Skeletal muscle tissue (tissue), 5 donors: ENCODE measurements around the gene TMEM59. TPM values are rescaled to one million over a fixed set of nuclear protein-coding genes. Genes with fewer than 3 reads are reported as not detected.

Experiments
- H3K27ac ChIP-seq: one replicate; pipeline ENCODE4 v1.7.0; 2013; ENCODE audit warnings: mild to moderate bottlenecking, low read depth, low read length, inconsistent platforms
- H3K27me3 ChIP-seq, 3 donors: one replicate each; pipeline ENCODE4 v1.7.0; 2013; ENCODE audit warnings: low read length in 3 of 3; ENCODE audit not compliant: control insufficient read depth in 3 of 3, insufficient read depth in 3 of 3
- H3K36me3 ChIP-seq, 3 donors: one replicate each; pipeline ENCODE4 v1.7.0; 2013; ENCODE audit warnings: low read length in 3 of 3; ENCODE audit not compliant: control insufficient read depth in 3 of 3, insufficient read depth in 3 of 3
- H3K4me1 ChIP-seq, 3 donors: one replicate each; pipeline ENCODE4 v1.7.0; 2013; ENCODE audit warnings: low read length in 3 of 3, mild to moderate bottlenecking in 3 of 3; ENCODE audit not compliant: control insufficient read depth in 3 of 3, insufficient read depth in 3 of 3
- H3K4me3 ChIP-seq, 3 donors: one replicate each; pipeline ENCODE4 v1.7.0; 2013; ENCODE audit warnings: low read length in 3 of 3
- H3K9ac ChIP-seq, 3 donors: one replicate each; pipeline ENCODE4 v1.7.0; 2013; ENCODE audit warnings: low read length in 3 of 3, mild to moderate bottlenecking in 3 of 3, moderate library complexity in 2 of 3, low read depth in 1 of 3
- H3K9me3 ChIP-seq, 3 donors: one replicate each; pipeline ENCODE4 v1.7.0; 2013; ENCODE audit warnings: low read length in 3 of 3; ENCODE audit not compliant: control insufficient read depth in 3 of 3
- small RNA-seq: library from RNA; depleted of rRNA; stranded (forward); fragments of <200 nt; gene quantifications from one replicate; pipeline ENCODE3, GENCODE V24; 2014
- total RNA-seq: library from RNA; depleted of rRNA; stranded (reverse); fragments of >200 nt; gene quantifications from one replicate; pipeline ENCODE4 v1.2.3, GENCODE V29; 2014
- donor health status: Osteomylitis.

Gene TMEM59
- total RNA-seq, 1 donor from 2014 or later: 81.4 TPM

- peaks cover 0 to 9% (median 4%) of the 10 kb centered on the region in 3 donors for H3K4me1 ChIP-seq
- no peak overlapping the region for H3K27ac ChIP-seq
- no peaks in the 10 kb centered on the region for H3K9me3 ChIP-seq
- no peak overlapping the region for H3K4me3 ChIP-seq
- H3K36me3 ChIP-seq: no peaks in the 10 kb centered on the region
- no peak overlapping the region for H3K9ac ChIP-seq
- H3K27me3 ChIP-seq: no peaks in the 10 kb centered on the region
Observed at GRCh38 chr1:53986458-53986857, 66.5 kb downstream of the TMEM59 start.

GRCh38 chr1:53984726-53985125, 68.3 kb downstream of the TMEM59 start:
- Histone ChIP-seq H3K4me1 (peaks cover 0 to 9% (median 4%) of the 10 kb centered on the region in 3 donors), H3K9me3 (no peaks in the 10 kb centered on the region), H3K36me3 (no peaks in the 10 kb centered on the region), H3K9ac (no peak overlapping the region), H3K27me3 (no peaks in the 10 kb centered on the region), H3K4me3 (no peak overlapping the region), H3K27ac (no peak overlapping the region)

GRCh38 chr1:53982763-53983104, 70.3 kb downstream of the TMEM59 start:
- Histone ChIP-seq H3K9me3 (no peaks in the 10 kb centered on the region), H3K9ac (peak overlapping the region in 1 of 3 donors; percentile 54), H3K27me3 (no peaks in the 10 kb centered on the region), H3K27ac (no peak overlapping the region), H3K4me1 (peaks cover 0 to 9% (median 4%) of the 10 kb centered on the region in 3 donors), H3K36me3 (no peaks in the 10 kb centered on the region), H3K4me3 (peak overlapping the region; percentile 22 to 63 (median 58))

- peak overlapping the region; percentile 22 to 63 (median 58) for H3K4me3 ChIP-seq
- H3K27ac ChIP-seq: no peak overlapping the region
- no peaks in the 10 kb centered on the region for H3K36me3 ChIP-seq
- no peaks in the 10 kb centered on the region for H3K27me3 ChIP-seq
- peak overlapping the region in 2 of 3 donors; percentile 54 to 59 for H3K9ac ChIP-seq
- peaks cover 0 to 9% (median 4%) of the 10 kb centered on the region in 3 donors for H3K4me1 ChIP-seq
- H3K9me3 ChIP-seq: no peaks in the 10 kb centered on the region
Observed at GRCh38 chr1:53982034-53982762, 70.8 kb downstream of the TMEM59 start.

GRCh38 chr1:53981220-53981619, 71.8 kb downstream of the TMEM59 start:
- H3K27ac ChIP-seq: no peak overlapping the region
- no peaks in the 10 kb centered on the region for H3K27me3 ChIP-seq
- H3K9ac ChIP-seq: no peak overlapping the region
- no peak overlapping the region for H3K4me3 ChIP-seq
- H3K36me3 ChIP-seq: no peaks in the 10 kb centered on the region
- H3K9me3 ChIP-seq: no peaks in the 10 kb centered on the region
- H3K4me1 ChIP-seq: peaks cover 0 to 9% (median 4%) of the 10 kb centered on the region in 3 donors

- Histone ChIP-seq H3K4me1 (peaks cover 0 to 9% (median 4%) of the 10 kb centered on the region in 3 donors), H3K9ac (no peak overlapping the region), H3K4me3 (no peak overlapping the region), H3K27me3 (no peaks in the 10 kb centered on the region), H3K27ac (no peak overlapping the region), H3K36me3 (no peaks in the 10 kb centered on the region), H3K9me3 (no peaks in the 10 kb centered on the region)
Observed at GRCh38 chr1:53979712-53980450, 73.1 kb downstream of the TMEM59 start.

Small RNA genes within 50 kb of the gene (small RNA-seq; reads per million reads assigned to genes)
- gene AL353898.1 (not detected), gene AL353898.2 (not detected)

Other genes starting within 250 kb of the TMEM59 start
- 14.6 TPM for gene NDC1, start 214.9 kb downstream of the TMEM59 start, total RNA-seq
- 14.6 TPM for gene YIPF1, start 163.4 kb downstream of the TMEM59 start, total RNA-seq
- not detected for gene DIO1, start 159.0 kb downstream of the TMEM59 start, total RNA-seq
- gene IFT25, start 107.5 kb downstream of the TMEM59 start, total RNA-seq: 13.6 TPM
- 14.1 TPM for gene LRRC42, start 106.9 kb downstream of the TMEM59 start, total RNA-seq
- gene LDLRAD1, start 35.0 kb downstream of the TMEM59 start, total RNA-seq: not detected
- gene TCEANC2, start 404 bp upstream of the TMEM59 start, total RNA-seq: 3.1 TPM
- gene CDCP2, start 99.8 kb upstream of the TMEM59 start, total RNA-seq: not detected
- 5.2 TPM for gene CYB5RL, start 146.8 kb upstream of the TMEM59 start, total RNA-seq
- 32.9 TPM for gene MRPL37, start 147.0 kb upstream of the TMEM59 start, total RNA-seq